IMR-90 (cell line): ENCODE data around the gene CPLX1. TPM values are rescaled to one million over a fixed set of nuclear protein-coding genes. Genes with fewer than 3 reads are reported as not detected.

Source experiments
- ATAC-seq: fragments of 200-7000 bp; cut with Tn5 transposase; 2 replicates; pipeline ENCODE4 v1.9.1; 2020; ENCODE audit warnings: low read depth, mild to moderate bottlenecking, moderate library complexity
- Bru-seq: library from RNA; stranded (reverse); fragments of 400-500 nt; gene quantifications from one replicate; lab custom pipeline; 2021; lab: Mats Ljungman, UMichigan
- BruChase-seq, 2 experiments: library from RNA; stranded (reverse); fragments of 400-500 nt; gene quantifications; one replicate each; lab custom pipeline; 2021; lab: Mats Ljungman, UMichigan
- BruUV-seq: library from RNA; stranded (reverse); fragments of 400-500 nt; replicated peaks from 2 replicates; lab custom pipeline; 2021; lab: Mats Ljungman, UMichigan
- CTCF ChIA-PET: fragments of 300-600 bp; formaldehyde crosslinking; extraction: SDS; loops from one replicate; lab custom pipeline; 2021; ENCODE audit warnings: antibody characterized with exemption; lab: Yijun Ruan, JAX
- POLR2A ChIA-PET: fragments of 300-600 bp; sonication (Branson Sonifier 250); formaldehyde crosslinking; loops from one replicate; lab custom pipeline; 2022; ENCODE audit warnings: antibody characterized with exemption; ENCODE audit not compliant: unreplicated experiment; lab: Charles Lee
- DNase-seq: peaks from one replicate; pipeline ENCODE4 v3.0.0; 2013
- H2AFZ ChIP-seq: replicated peaks from 2 replicates; pipeline ENCODE3; 2013; ENCODE audit warnings: low read length, mild to moderate bottlenecking; ENCODE audit not compliant: poor library complexity
- H2AK5ac ChIP-seq: 2 replicates; pipeline ENCODE4 v1.6.1; 2013; ENCODE audit warnings: low read depth, low read length, inconsistent platforms
- H2AK9ac ChIP-seq: replicated peaks from 2 replicates; pipeline ENCODE3; 2013; ENCODE audit warnings: mild to moderate bottlenecking, low read depth, low read length, moderate library complexity; ENCODE audit not compliant: poor library complexity
- H2BK120ac ChIP-seq: 2 replicates; pipeline ENCODE4 v1.6.1; 2013; ENCODE audit warnings: low read depth, low read length, inconsistent platforms
- H2BK15ac ChIP-seq: 3 replicates; pipeline ENCODE4 v1.6.1; 2013; ENCODE audit warnings: low read depth, low read length, inconsistent platforms
- H2BK20ac ChIP-seq: 2 replicates; pipeline ENCODE4 v1.6.1; 2013; ENCODE audit warnings: low read depth, mild to moderate bottlenecking, inconsistent platforms, low read length, moderate library complexity
- H2BK5ac ChIP-seq: 2 replicates; pipeline ENCODE4 v1.6.1; 2013; ENCODE audit warnings: mild to moderate bottlenecking, low read depth, low read length, inconsistent platforms; ENCODE audit not compliant: poor library complexity, severe bottlenecking
- H3K14ac ChIP-seq: replicated peaks from 2 replicates; pipeline ENCODE4 v1.6.1; 2013; ENCODE audit warnings: low read depth, low read length, inconsistent platforms
- H3K18ac ChIP-seq: 2 replicates; pipeline ENCODE4 v1.6.1; 2013; ENCODE audit warnings: low read depth, low read length, control low read depth
- H3K23ac ChIP-seq: 2 replicates; pipeline ENCODE4 v1.6.1; 2013; ENCODE audit warnings: low read depth, low read length, inconsistent platforms
- H3K27ac ChIP-seq: 2 replicates; pipeline ENCODE4 v1.5.1; 2013; ENCODE audit warnings: mild to moderate bottlenecking, control low read depth, low read length; ENCODE audit not compliant: insufficient read depth
- H3K27me3 ChIP-seq: 2 replicates; pipeline ENCODE4 v1.6.1; 2013; ENCODE audit warnings: low read length; ENCODE audit not compliant: control insufficient read depth, insufficient read depth
- H3K36me3 ChIP-seq: 2 replicates; pipeline ENCODE4 v1.6.1; 2013; ENCODE audit warnings: low read length, mixed read lengths; ENCODE audit not compliant: control insufficient read depth, insufficient read depth
- H3K4ac ChIP-seq: 2 replicates; pipeline ENCODE4 v1.6.1; 2013; ENCODE audit warnings: low read depth, low read length, inconsistent platforms
- H3K4me1 ChIP-seq: 2 replicates; pipeline ENCODE4 v1.6.1; 2013; ENCODE audit warnings: low read length, mixed read lengths; ENCODE audit not compliant: control insufficient read depth, insufficient read depth
- H3K4me2 ChIP-seq: 2 replicates; pipeline ENCODE4 v1.6.1; 2013; ENCODE audit warnings: low read depth, mild to moderate bottlenecking, control low read depth, low read length, moderate library complexity
- H3K4me3 ChIP-seq: 2 replicates; pipeline ENCODE4 v1.5.1; 2013; ENCODE audit warnings: low read depth, mild to moderate bottlenecking, control low read depth, low read length, moderate library complexity; ENCODE audit not compliant: insufficient read depth
- H3K56ac ChIP-seq: 2 replicates; pipeline ENCODE4 v1.6.1; 2013; ENCODE audit warnings: low read length, inconsistent platforms; ENCODE audit not compliant: insufficient read depth; ENCODE audit errors: extremely low read depth
- H3K79me1 ChIP-seq, 2 experiments: 2 replicates each; pipeline ENCODE4 v1.6.1; 2013; ENCODE audit warnings: low read length in 2 of 2, inconsistent platforms in 1 of 2, low read depth in 1 of 2
- H3K9ac ChIP-seq: 2 replicates; pipeline ENCODE4 v1.6.1; 2013; ENCODE audit warnings: low read depth, low read length, control low read depth
- H3K9me1 ChIP-seq: 2 replicates; pipeline ENCODE4 v1.6.1; 2013; ENCODE audit warnings: low read length, inconsistent platforms; ENCODE audit not compliant: insufficient read depth
- H3K9me3 ChIP-seq: 2 replicates; pipeline ENCODE4 v1.6.1; 2013; ENCODE audit warnings: low read length; ENCODE audit not compliant: control insufficient read depth, insufficient read depth
- H4K20me1 ChIP-seq: 2 replicates; pipeline ENCODE4 v1.6.1; 2013; ENCODE audit warnings: low read length, inconsistent platforms; ENCODE audit not compliant: insufficient read depth
- H4K5ac ChIP-seq: 2 replicates; pipeline ENCODE4 v1.6.1; 2013; ENCODE audit warnings: mild to moderate bottlenecking, low read depth, low read length, control low read depth
- H4K8ac ChIP-seq, 2 experiments: 2 replicates each; pipeline ENCODE4 v1.6.1; 2013; ENCODE audit warnings: low read depth in 2 of 2, low read length in 2 of 2, control low read depth in 1 of 2, inconsistent platforms in 1 of 2
- H4K91ac ChIP-seq: 2 replicates; pipeline ENCODE4 v1.6.1; 2013; ENCODE audit warnings: low read depth, low read length, inconsistent platforms; ENCODE audit not compliant: insufficient read depth
- CEBPB ChIP-seq: IDR thresholded peaks from 2 replicates; pipeline ENCODE4 v1.6.1; 2012; ENCODE audit warnings: low read depth, low read length, improper control_type of control experiment
- MAFK ChIP-seq: IDR thresholded peaks from 2 replicates; pipeline ENCODE4 v1.6.1; 2012; ENCODE audit warnings: low read depth, low read length, improper control_type of control experiment
- MAZ ChIP-seq: IDR thresholded peaks from 2 replicates; pipeline ENCODE4 v1.6.1; 2012; ENCODE audit warnings: low read depth, mild to moderate bottlenecking, low read length, improper control_type of control experiment, moderate library complexity, borderline replicate concordance
- MXI1 ChIP-seq: IDR thresholded peaks from 2 replicates; pipeline ENCODE4 v1.6.1; 2012; ENCODE audit warnings: low read depth, mild to moderate bottlenecking, low read length, moderate library complexity, borderline replicate concordance
- WGBS, 2 experiments: methylation state at CpG; one replicate each; pipeline versions ENCODE4 v1.1.5 to v1.1.7; 2013; ENCODE audit warnings: missing lambda C conversion rate in 2 of 2; ENCODE audit not compliant: insufficient read length in 1 of 2; ENCODE audit errors: extremely low coverage in 2 of 2; 5-methylcytosine and 5-hydroxymethylcytosine counted together
- dilution Hi-C: fragments of 300-500 bp; cut with HindIII; formaldehyde crosslinking; loops from one replicate; pipeline ENCODE4 v1.14.3; 2018; ENCODE audit warnings: low sequenced_read_pairs; ENCODE audit not compliant: unreplicated experiment
- in situ Hi-C: fragments of 300-500 bp; cut with MboI; formaldehyde crosslinking; loops from 3 replicates; pipeline ENCODE4 v1.14.3; 2019; ENCODE audit warnings: low sequenced_read_pairs, inconsistent platforms, mixed read lengths
- intact Hi-C: fragments of 100-400 bp; cut with micrococcal nuclease; formaldehyde crosslinking; loops from 2 replicates; pipeline ENCODE4 v1.10.0; 2022
- long read RNA-seq: library from polyadenylated mRNA; unstranded; transcript quantifications from one replicate; pipeline ENCODE4 v2.0.0, GENCODE V29; 2021; ENCODE audit not compliant: unreplicated experiment
- polyA plus RNA-seq, 3 experiments: library from polyadenylated mRNA; depleted of rRNA; stranded (reverse); fragments of >200 nt; gene quantifications; 2 replicates each; pipeline ENCODE4 v1.2.3, GENCODE V29; 2012; ENCODE audit warnings: low replicate concordance in 1 of 3
- total RNA-seq: library from RNA; depleted of rRNA; stranded (reverse); fragments of >200 nt; gene quantifications from 2 replicates; pipeline ENCODE4 v1.2.3, GENCODE V29; 2012; rRNA removed

The CPLX1 gene
- total RNA-seq: not detected in 2 replicates
- polyA plus RNA-seq (2012; rRNA removed): 0.05 and 0.06 TPM in 2 replicates
- 0.05 and 0.13 TPM in 2 replicates for polyA plus RNA-seq (2012; cell fraction: cytosol; rRNA removed)
- 0.25 and 0.30 TPM in 2 replicates for polyA plus RNA-seq (2012; cell fraction: nucleus; rRNA removed; ENCODE audit: low replicate concordance)
- percentile 5 among the genes with signal in this experiment for Bru-seq, nascent RNA
- percentile 14 among the genes with signal in this experiment for BruChase-seq, experiment 1, labeled RNA remaining after a 6-hour chase
- percentile 6 among the genes with signal in this experiment for BruChase-seq, experiment 2, labeled RNA remaining after a 2-hour chase
- long read RNA-seq: 0 reads

DNA sequence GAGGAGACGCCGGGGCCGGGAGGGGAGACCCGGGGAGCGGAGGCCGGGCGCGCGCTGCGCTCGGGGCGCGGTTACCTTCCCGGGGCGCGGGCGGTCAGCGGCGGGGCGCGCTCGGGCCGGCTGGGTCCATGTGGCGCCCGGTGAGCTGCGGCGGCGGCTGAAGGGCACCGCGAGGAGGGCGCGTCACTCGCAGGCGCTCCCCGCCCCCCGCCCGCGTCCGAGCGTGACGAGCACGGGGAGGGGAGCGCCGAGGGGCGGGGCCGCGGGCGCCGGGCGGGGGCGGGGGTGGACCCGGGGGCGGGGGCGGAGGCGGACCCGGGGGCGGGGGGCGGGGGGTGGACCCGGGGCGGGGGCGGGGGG lies at the start of gene CPLX1:
Gene CPLX1, minus strand, starts transcription at position 159 of the 360 bp plus-strand sequence. CDS start 1,607 bp downstream, outside the sequence.
- no peak within 1 kb of the TSS for H3K18ac ChIP-seq
- peak; percentile 42 for ATAC-seq

More for the DNA sequence above, at the start of gene CPLX1:
- ChIA-PET POLR2A (no interaction called here), CTCF (no interaction called here)
- no TSS peak for BruUV-seq
- no peak within 1 kb of the TSS for H3K4ac ChIP-seq
- no peak for DNase-seq
- peak within 1 kb of the TSS; percentile 22; the same call in 1 of the 2 replicates for H3K4me2 ChIP-seq
- H2BK20ac ChIP-seq: no peak within 1 kb of the TSS
- peak within 1 kb of the TSS; percentile 38 for H3K4me3 ChIP-seq
- no peaks in the 10 kb centered on the region for H3K9me3 ChIP-seq
- no peaks in the 10 kb centered on the region for H3K79me1 ChIP-seq
- H3K23ac ChIP-seq: no peak within 1 kb of the TSS
- H2AK9ac ChIP-seq: no peak within 1 kb of the TSS
- no CpG with 5 or more reads among the region's 61 CpGs for WGBS, 2 experiments
- no peak within 1 kb of the TSS for H4K91ac ChIP-seq
- peak within 1 kb of the TSS; percentile 63 for H2AFZ ChIP-seq
- H2AK5ac ChIP-seq: no peak within 1 kb of the TSS
- in situ Hi-C loops (no loop called here), dilution Hi-C loops (no loop called here), intact Hi-C loops (no loop called here)
- H2BK120ac ChIP-seq: no peak within 1 kb of the TSS
- peaks cover 3% of the 10 kb centered on the region; the same call in 1 of the 2 replicates for H4K20me1 ChIP-seq
- H3K27ac ChIP-seq: no peak within 1 kb of the TSS
- no peak within 1 kb of the TSS for H3K9ac ChIP-seq
- H3K56ac ChIP-seq: no peak within 1 kb of the TSS
- H4K5ac ChIP-seq: no peak within 1 kb of the TSS
- H3K14ac ChIP-seq: no peak within 1 kb of the TSS
- H4K8ac ChIP-seq: no peak within 1 kb of the TSS
- H2BK15ac ChIP-seq: no peak within 1 kb of the TSS
- H2BK5ac ChIP-seq: no peak within 1 kb of the TSS
- peaks cover 78% of the 10 kb centered on the region for H3K27me3 ChIP-seq
- no peaks in the 10 kb centered on the region for H3K9me1 ChIP-seq
- no peaks in the 10 kb centered on the region for H3K36me3 ChIP-seq
- H3K4me1 ChIP-seq: no peaks in the 10 kb centered on the region; the same call in 1 of the 2 replicates
- TF ChIP-seq MAFK: no peak
- TF ChIP-seq MAZ: 0 out of 2 replicates have a peak, but pooled peaks have one; percentile 9
- no peak for TF ChIP-seq CEBPB
- no peak for TF ChIP-seq MXI1
